HG03521 (cell line): ENCODE results near the gene SH3PXD2A.

ENCODE experiments used
- ATAC-seq: cut with Tn5 transposase; IDR thresholded peaks from one replicate; pipeline ENCODE4 v1.9.1; 2021; ENCODE audit warnings: mild to moderate bottlenecking, moderate library complexity; ENCODE audit not compliant: unreplicated experiment

Gene SH3PXD2A

GRCh38 chr10:103834436-103835095 lies 20.8 kb downstream of the SH3PXD2A start:
- ATAC-seq: no peak

GRCh38 chr10:103833731-103834365 lies 21.5 kb downstream of the SH3PXD2A start:
- ATAC-seq: no peak

GRCh38 chr10:103832806-103833205 lies 22.6 kb downstream of the SH3PXD2A start:
- no peak for ATAC-seq

- ATAC-seq: no peak
Observed at GRCh38 chr10:103829838-103830465, 25.4 kb downstream of the SH3PXD2A start.

GRCh38 chr10:103829278-103829677 lies 26.1 kb downstream of the SH3PXD2A start:
- no peak for ATAC-seq

GRCh38 chr10:103828587-103829197 lies 26.7 kb downstream of the SH3PXD2A start:
- ATAC-seq: no peak

- ATAC-seq: no peak
Observed at GRCh38 chr10:103828107-103828506, 27.3 kb downstream of the SH3PXD2A start.

- ATAC-seq: no peak
Observed at GRCh38 chr10:103826885-103827284, 28.5 kb downstream of the SH3PXD2A start.

GRCh38 chr10:103824281-103824680 lies 31.1 kb downstream of the SH3PXD2A start:
- no peak for ATAC-seq

GRCh38 chr10:103823706-103824272 lies 31.6 kb downstream of the SH3PXD2A start:
- ATAC-seq: no peak

- no peak for ATAC-seq
Observed at GRCh38 chr10:103822800-103823199, 32.6 kb downstream of the SH3PXD2A start.

GRCh38 chr10:103822107-103822716 lies 33.2 kb downstream of the SH3PXD2A start:
- no peak for ATAC-seq

- ATAC-seq: no peak
Observed at GRCh38 chr10:103820101-103821062, 35.0 kb downstream of the SH3PXD2A start.

- ATAC-seq: no peak
Observed at GRCh38 chr10:103819493-103819892, 35.9 kb downstream of the SH3PXD2A start.

GRCh38 chr10:103818765-103819374 lies 36.5 kb downstream of the SH3PXD2A start:
- ATAC-seq: no peak

- no peak for ATAC-seq
Observed at GRCh38 chr10:103818105-103818504, 37.3 kb downstream of the SH3PXD2A start.

GRCh38 chr10:103816431-103816830 lies 38.9 kb downstream of the SH3PXD2A start:
- ATAC-seq: no peak

GRCh38 chr10:103814626-103815370 lies 40.6 kb downstream of the SH3PXD2A start:
- no peak for ATAC-seq

- ATAC-seq: no peak
Observed at GRCh38 chr10:103814105-103814504, 41.3 kb downstream of the SH3PXD2A start.
